Adrenal gland (tissue), 5 donors: Measurements from ENCODE around the gene CACNA1A.

Experiments
- POLR2A ChIP-seq, 2 donors: fragments of 450-650 bp; IDR thresholded peaks; one replicate each; pipeline ENCODE4 v1.6.1; 2017; ENCODE audit warnings: antibody characterized with exemption in 2 of 2, mild to moderate bottlenecking in 2 of 2, moderate library complexity in 1 of 2
- TF ChIP-seq, protein P1 (sequence below), 6 experiments: fragments of 450-650 bp in 4 of 6; fragments of 200-600 bp in 2 of 6; sonication (generic) in 1 of 6; IDR thresholded peaks; 1 replicate in 5 of 6; 2 replicates in 1 of 6; pipeline versions ENCODE4 v1.5.1 to v1.8.0; 2016 to 2021; ENCODE audit warnings: antibody characterized with exemption in 6 of 6, mild to moderate bottlenecking in 2 of 6, moderate library complexity in 1 of 6
- donor health status: DM: no; HTN: no; CAD: no.

DNA sequence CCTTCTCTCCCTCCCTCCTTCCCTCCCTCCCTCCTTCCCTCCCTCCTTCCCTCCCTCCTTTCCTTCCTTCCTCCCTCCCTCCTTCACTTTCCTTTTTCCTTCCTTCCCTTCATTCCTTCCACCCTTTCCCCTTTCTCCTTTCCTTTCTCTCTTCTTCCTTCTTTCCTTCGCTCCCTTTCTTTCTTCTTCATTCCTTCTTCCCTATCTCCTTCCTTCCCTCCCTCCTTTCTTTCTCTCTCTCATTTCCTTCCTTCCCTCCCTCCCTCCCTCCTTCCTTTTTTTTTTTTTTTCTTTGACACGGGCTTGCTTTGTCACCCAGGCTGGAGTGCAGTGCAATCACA, 250.6 kb downstream of the CACNA1A start:
- TF ChIP-seq, protein P1, sequence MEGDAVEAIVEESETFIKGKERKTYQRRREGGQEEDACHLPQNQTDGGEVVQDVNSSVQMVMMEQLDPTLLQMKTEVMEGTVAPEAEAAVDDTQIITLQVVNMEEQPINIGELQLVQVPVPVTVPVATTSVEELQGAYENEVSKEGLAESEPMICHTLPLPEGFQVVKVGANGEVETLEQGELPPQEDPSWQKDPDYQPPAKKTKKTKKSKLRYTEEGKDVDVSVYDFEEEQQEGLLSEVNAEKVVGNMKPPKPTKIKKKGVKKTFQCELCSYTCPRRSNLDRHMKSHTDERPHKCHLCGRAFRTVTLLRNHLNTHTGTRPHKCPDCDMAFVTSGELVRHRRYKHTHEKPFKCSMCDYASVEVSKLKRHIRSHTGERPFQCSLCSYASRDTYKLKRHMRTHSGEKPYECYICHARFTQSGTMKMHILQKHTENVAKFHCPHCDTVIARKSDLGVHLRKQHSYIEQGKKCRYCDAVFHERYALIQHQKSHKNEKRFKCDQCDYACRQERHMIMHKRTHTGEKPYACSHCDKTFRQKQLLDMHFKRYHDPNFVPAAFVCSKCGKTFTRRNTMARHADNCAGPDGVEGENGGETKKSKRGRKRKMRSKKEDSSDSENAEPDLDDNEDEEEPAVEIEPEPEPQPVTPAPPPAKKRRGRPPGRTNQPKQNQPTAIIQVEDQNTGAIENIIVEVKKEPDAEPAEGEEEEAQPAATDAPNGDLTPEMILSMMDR (IDR thresholded peaks at IDR 0.05) = no peak
- TF ChIP-seq POLR2A (IDR thresholded peaks at IDR 0.05) = no peak
